ENCODE measurements around the gene TAL1. TPM values are rescaled to one million over a fixed set of nuclear protein-coding genes. Genes with fewer than 3 reads are reported as not detected.

The TAL1 gene
- total and polyA plus RNA-seq, 2 of the 13 experiments (the other 11 are each of a cell fraction or from before 2014, with no cell fraction given), result 0.05 TPM; not detected in 1

DNA sequence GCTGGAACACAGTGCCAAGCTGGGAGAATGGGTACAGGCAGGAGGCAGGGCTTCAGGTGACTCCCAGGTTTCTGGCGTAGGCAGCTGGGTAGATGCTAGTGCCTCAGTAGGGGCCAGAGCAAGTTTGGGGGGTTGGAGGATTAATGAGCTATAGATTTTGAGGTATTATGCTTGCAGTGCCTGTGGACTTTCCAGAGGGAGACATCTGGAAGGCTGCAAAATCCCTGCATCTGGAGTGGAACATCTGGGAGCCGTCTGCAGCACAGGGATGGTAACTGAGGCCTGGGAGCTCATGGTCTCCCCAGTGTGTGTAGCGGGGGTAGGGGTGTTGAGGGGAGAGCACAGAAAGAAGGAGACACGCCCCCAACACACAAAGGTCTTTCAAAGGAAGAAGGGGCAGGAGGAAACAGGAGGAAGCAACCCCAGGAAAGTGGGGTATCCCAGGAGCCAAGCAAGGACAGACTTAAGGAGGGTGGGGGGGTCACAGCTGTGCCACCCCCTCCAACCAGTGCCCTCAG is 40.0 kb downstream of the TAL1 start (continued):
- 0 out of 2 replicates have a peak, but pooled peaks have one; percentile 22 for TF ChIP-seq ZNF572 (CRISPR knock-in tag; IDR thresholded peaks at IDR 0.05)
- TF ChIP-seq HHEX (CRISPR knock-in tag; IDR thresholded peaks at IDR 0.05), result no peak
- TF ChIP-seq ZIK1 (CRISPR knock-in tag; IDR thresholded peaks at IDR 0.05; ENCODE audit: borderline replicate concordance, low read depth), result no peak
- no peak for TF ChIP-seq TEAD2 (CRISPR knock-in tag; IDR thresholded peaks at IDR 0.05)
- 0 out of 2 replicates have a peak, but pooled peaks have one; percentile 48 for TF ChIP-seq SMYD3 (CRISPR knock-in tag; IDR thresholded peaks at IDR 0.05)
- TF ChIP-seq, protein P1, sequence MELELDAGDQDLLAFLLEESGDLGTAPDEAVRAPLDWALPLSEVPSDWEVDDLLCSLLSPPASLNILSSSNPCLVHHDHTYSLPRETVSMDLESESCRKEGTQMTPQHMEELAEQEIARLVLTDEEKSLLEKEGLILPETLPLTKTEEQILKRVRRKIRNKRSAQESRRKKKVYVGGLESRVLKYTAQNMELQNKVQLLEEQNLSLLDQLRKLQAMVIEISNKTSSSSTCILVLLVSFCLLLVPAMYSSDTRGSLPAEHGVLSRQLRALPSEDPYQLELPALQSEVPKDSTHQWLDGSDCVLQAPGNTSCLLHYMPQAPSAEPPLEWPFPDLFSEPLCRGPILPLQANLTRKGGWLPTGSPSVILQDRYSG (CRISPR knock-in tag; IDR thresholded peaks at IDR 0.05), result no peak
- no peak for TF ChIP-seq NPAS2 (CRISPR knock-in tag; IDR thresholded peaks at IDR 0.05; ENCODE audit: borderline replicate concordance)
- TF ChIP-seq HOXD1 (CRISPR knock-in tag; IDR thresholded peaks at IDR 0.05), result no peak
- TF ChIP-seq, protein P2, sequence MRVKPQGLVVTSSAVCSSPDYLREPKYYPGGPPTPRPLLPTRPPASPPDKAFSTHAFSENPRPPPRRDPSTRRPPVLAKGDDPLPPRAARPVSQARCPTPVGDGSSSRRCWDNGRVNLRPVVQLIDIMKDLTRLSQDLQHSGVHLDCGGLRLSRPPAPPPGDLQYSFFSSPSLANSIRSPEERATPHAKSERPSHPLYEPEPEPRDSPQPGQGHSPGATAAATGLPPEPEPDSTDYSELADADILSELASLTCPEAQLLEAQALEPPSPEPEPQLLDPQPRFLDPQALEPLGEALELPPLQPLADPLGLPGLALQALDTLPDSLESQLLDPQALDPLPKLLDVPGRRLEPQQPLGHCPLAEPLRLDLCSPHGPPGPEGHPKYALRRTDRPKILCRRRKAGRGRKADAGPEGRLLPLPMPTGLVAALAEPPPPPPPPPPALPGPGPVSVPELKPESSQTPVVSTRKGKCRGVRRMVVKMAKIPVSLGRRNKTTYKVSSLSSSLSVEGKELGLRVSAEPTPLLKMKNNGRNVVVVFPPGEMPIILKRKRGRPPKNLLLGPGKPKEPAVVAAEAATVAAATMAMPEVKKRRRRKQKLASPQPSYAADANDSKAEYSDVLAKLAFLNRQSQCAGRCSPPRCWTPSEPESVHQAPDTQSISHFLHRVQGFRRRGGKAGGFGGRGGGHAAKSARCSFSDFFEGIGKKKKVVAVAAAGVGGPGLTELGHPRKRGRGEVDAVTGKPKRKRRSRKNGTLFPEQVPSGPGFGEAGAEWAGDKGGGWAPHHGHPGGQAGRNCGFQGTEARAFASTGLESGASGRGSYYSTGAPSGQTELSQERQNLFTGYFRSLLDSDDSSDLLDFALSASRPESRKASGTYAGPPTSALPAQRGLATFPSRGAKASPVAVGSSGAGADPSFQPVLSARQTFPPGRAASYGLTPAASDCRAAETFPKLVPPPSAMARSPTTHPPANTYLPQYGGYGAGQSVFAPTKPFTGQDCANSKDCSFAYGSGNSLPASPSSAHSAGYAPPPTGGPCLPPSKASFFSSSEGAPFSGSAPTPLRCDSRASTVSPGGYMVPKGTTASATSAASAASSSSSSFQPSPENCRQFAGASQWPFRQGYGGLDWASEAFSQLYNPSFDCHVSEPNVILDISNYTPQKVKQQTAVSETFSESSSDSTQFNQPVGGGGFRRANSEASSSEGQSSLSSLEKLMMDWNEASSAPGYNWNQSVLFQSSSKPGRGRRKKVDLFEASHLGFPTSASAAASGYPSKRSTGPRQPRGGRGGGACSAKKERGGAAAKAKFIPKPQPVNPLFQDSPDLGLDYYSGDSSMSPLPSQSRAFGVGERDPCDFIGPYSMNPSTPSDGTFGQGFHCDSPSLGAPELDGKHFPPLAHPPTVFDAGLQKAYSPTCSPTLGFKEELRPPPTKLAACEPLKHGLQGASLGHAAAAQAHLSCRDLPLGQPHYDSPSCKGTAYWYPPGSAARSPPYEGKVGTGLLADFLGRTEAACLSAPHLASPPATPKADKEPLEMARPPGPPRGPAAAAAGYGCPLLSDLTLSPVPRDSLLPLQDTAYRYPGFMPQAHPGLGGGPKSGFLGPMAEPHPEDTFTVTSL (CRISPR knock-in tag; IDR thresholded peaks at IDR 0.05; ENCODE audit: borderline replicate concordance), result peak; percentile 10; the same call in 1 of the 2 replicates
- no peak for TF ChIP-seq MTF1 (CRISPR knock-in tag; IDR thresholded peaks at IDR 0.05)
- no peak for TF ChIP-seq CENPT (CRISPR knock-in tag; IDR thresholded peaks at IDR 0.05; ENCODE audit: low read depth)
- TF ChIP-seq SCMH1 (CRISPR knock-in tag; IDR thresholded peaks at IDR 0.05; ENCODE audit: borderline replicate concordance), result no peak
- TF ChIP-seq NBN (conservative IDR thresholded peaks at IDR 0.05), result no peak
- TF ChIP-seq SP2 (CRISPR knock-in tag; IDR thresholded peaks at IDR 0.05), result 0 out of 2 replicates have a peak, but pooled peaks have one; percentile 3
- TF ChIP-seq ZNF788 (CRISPR knock-in tag; IDR thresholded peaks at IDR 0.05; ENCODE audit: borderline replicate concordance), result peak; percentile 13; the same call in 1 of the 2 replicates
- TF ChIP-seq ZBTB1 (CRISPR knock-in tag; IDR thresholded peaks at IDR 0.05; ENCODE audit: borderline replicate concordance), result no peak
- TF ChIP-seq ARID2 (CRISPR knock-in tag; IDR thresholded peaks at IDR 0.05; ENCODE audit: borderline replicate concordance), result peak; percentile 82; the same call in 1 of the 2 replicates
- TF ChIP-seq ATF7-NPFF (CRISPR knock-in tag; IDR thresholded peaks at IDR 0.05; ENCODE audit: low read depth), result 0 out of 2 replicates have a peak, but pooled peaks have one; percentile 7
- no peak for TF ChIP-seq SOX13 (IDR thresholded peaks at IDR 0.05)
- TF ChIP-seq SOX13 (CRISPR knock-in tag; conservative IDR thresholded peaks at IDR 0.05 in 1 of 2, IDR thresholded peaks at IDR 0.05 in 1 of 2), result no peak
